Neural cell (in vitro differentiated cells): ENCODE measurements around the gene HDAC1. TPM values are rescaled to one million over a fixed set of nuclear protein-coding genes. Genes with fewer than 3 reads are reported as not detected.

Experiments
- H2AFZ ChIP-seq: fragments of 200-600, 300-800 bp; sonication (generic), shearing (Covaris generic); 2 replicates; pipeline ENCODE4 v1.6.0; 2014; ENCODE audit warnings: low read depth, mild to moderate bottlenecking, antibody characterized with exemption, low read length, moderate library complexity
- H3F3A ChIP-seq: fragments of 200-600 bp; shearing (Covaris generic); 2 replicates; pipeline ENCODE4 v1.6.1; 2016; ENCODE audit warnings: mild to moderate bottlenecking, moderate library complexity, mixed read lengths, antibody characterized with exemption, low read length; ENCODE audit not compliant: insufficient read depth, poor library complexity, severe bottlenecking
- H3K27ac ChIP-seq: fragments of 200-600, 300-800 bp; sonication (generic), shearing (Covaris generic); 2 replicates; pipeline ENCODE4 v1.5.1; 2014; ENCODE audit warnings: mild to moderate bottlenecking, low read length, moderate library complexity
- H3K27me3 ChIP-seq: fragments of 300-800, 200-600 bp; sonication (generic), shearing (Covaris generic); 2 replicates; pipeline ENCODE4 v1.6.0; 2014; ENCODE audit warnings: mild to moderate bottlenecking, low read depth, low read length, moderate library complexity; ENCODE audit not compliant: insufficient read depth
- H3K36me3 ChIP-seq: fragments of 300-800, 200-600 bp; sonication (generic), shearing (Covaris generic); 2 replicates; pipeline ENCODE4 v1.5.1; 2014; ENCODE audit warnings: mild to moderate bottlenecking, antibody characterized with exemption, low read length, moderate library complexity; ENCODE audit not compliant: insufficient read depth
- H3K4me2 ChIP-seq: fragments of 300-800, 200-600 bp; sonication (generic), shearing (Covaris generic); 2 replicates; pipeline ENCODE4 v1.6.0; 2014; ENCODE audit warnings: mild to moderate bottlenecking, low read length
- H3K4me3 ChIP-seq: fragments of 300-800, 200-600 bp; sonication (generic), shearing (Covaris generic); 2 replicates; pipeline ENCODE4 v1.5.1; 2014; ENCODE audit warnings: mild to moderate bottlenecking, low read length, moderate library complexity
- H3K79me2 ChIP-seq: fragments of 200-600 bp; shearing (Covaris generic); replicated peaks from 2 replicates; pipeline ENCODE4 v1.6.0; 2014; ENCODE audit warnings: mild to moderate bottlenecking, low read length, moderate library complexity; ENCODE audit not compliant: insufficient read depth
- H3K9ac ChIP-seq: fragments of 300-800, 200-600 bp; sonication (generic), shearing (Covaris generic); 2 replicates; pipeline ENCODE4 v1.6.1; 2016; ENCODE audit warnings: mild to moderate bottlenecking, low read length, mixed read lengths
- H3K9me2 ChIP-seq: fragments of 200-600 bp; shearing (Covaris generic); 2 replicates; pipeline ENCODE4 v1.6.1; 2016; ENCODE audit warnings: mild to moderate bottlenecking, low read length, mixed read lengths; ENCODE audit not compliant: insufficient read depth
- H3K9me3 ChIP-seq: fragments of 200-600, 300-800 bp; sonication (generic), shearing (Covaris generic); 2 replicates; pipeline ENCODE4 v1.6.1; 2016; ENCODE audit warnings: mild to moderate bottlenecking, mixed run types, low read length, moderate library complexity, mixed read lengths
- H4K20me1 ChIP-seq: fragments of 200-600 bp; shearing (Covaris generic); 2 replicates; pipeline ENCODE4 v1.6.1; 2016; ENCODE audit warnings: mild to moderate bottlenecking, mixed run types; ENCODE audit not compliant: insufficient read depth
- EP300 ChIP-seq: fragments of 450-650 bp; conservative IDR thresholded peaks from 2 replicates; pipeline ENCODE4 v1.6.1; 2014; ENCODE audit warnings: antibody characterized with exemption, mild to moderate bottlenecking, moderate library complexity; ENCODE audit not compliant: poor library complexity, severe bottlenecking
- EZH2 ChIP-seq: fragments of 200-600, 300-800 bp; shearing (Covaris generic), sonication (generic); IDR thresholded peaks from 2 replicates; pipeline ENCODE4 v1.6.1; 2014; ENCODE audit warnings: antibody characterized with exemption, low read length, borderline replicate concordance, mild to moderate bottlenecking; ENCODE audit not compliant: insufficient read depth, poor library complexity, severe bottlenecking
- MXI1 ChIP-seq: fragments of 450-650 bp; conservative IDR thresholded peaks from 2 replicates; pipeline ENCODE4 v1.6.1; 2014; ENCODE audit warnings: antibody characterized with exemption, mild to moderate bottlenecking; ENCODE audit not compliant: poor library complexity, severe bottlenecking
- POLR2AphosphoS5 ChIP-seq: IDR thresholded peaks from 2 replicates; pipeline ENCODE4 v1.6.1; 2012
- RAD21 ChIP-seq: fragments of 450-650 bp; conservative IDR thresholded peaks from 2 replicates; pipeline ENCODE4 v1.6.1; 2014; ENCODE audit warnings: antibody characterized with exemption, mild to moderate bottlenecking, moderate library complexity
- SMC3 ChIP-seq: fragments of 450-650 bp; conservative IDR thresholded peaks from 2 replicates; pipeline ENCODE4 v1.6.1; 2014; ENCODE audit warnings: antibody characterized with exemption, mild to moderate bottlenecking, moderate library complexity; ENCODE audit not compliant: poor library complexity
- TAF1 ChIP-seq: IDR thresholded peaks from 2 replicates; pipeline ENCODE4 v1.6.1; 2012; ENCODE audit warnings: low read depth
- polyA plus RNA-seq: library from polyadenylated mRNA; depleted of rRNA; stranded (reverse); fragments of >200 nt; gene quantifications from 2 replicates; pipeline ENCODE4 v1.2.3, GENCODE V29; 2014
- TF ChIP-seq, protein P1 (sequence below): fragments of 450-650 bp; IDR thresholded peaks from 2 replicates; pipeline ENCODE4 v1.5.1; 2014; ENCODE audit warnings: antibody characterized with exemption, mild to moderate bottlenecking, moderate library complexity; ENCODE audit not compliant: poor library complexity, severe bottlenecking
- TF ChIP-seq, protein P2 (sequence below): IDR thresholded peaks from 2 replicates; pipeline ENCODE4 v1.6.1; 2012; ENCODE audit warnings: borderline replicate concordance

The HDAC1 gene
- polyA plus RNA-seq, 1 donor from 2014 or later = 60.8 TPM

DNA sequence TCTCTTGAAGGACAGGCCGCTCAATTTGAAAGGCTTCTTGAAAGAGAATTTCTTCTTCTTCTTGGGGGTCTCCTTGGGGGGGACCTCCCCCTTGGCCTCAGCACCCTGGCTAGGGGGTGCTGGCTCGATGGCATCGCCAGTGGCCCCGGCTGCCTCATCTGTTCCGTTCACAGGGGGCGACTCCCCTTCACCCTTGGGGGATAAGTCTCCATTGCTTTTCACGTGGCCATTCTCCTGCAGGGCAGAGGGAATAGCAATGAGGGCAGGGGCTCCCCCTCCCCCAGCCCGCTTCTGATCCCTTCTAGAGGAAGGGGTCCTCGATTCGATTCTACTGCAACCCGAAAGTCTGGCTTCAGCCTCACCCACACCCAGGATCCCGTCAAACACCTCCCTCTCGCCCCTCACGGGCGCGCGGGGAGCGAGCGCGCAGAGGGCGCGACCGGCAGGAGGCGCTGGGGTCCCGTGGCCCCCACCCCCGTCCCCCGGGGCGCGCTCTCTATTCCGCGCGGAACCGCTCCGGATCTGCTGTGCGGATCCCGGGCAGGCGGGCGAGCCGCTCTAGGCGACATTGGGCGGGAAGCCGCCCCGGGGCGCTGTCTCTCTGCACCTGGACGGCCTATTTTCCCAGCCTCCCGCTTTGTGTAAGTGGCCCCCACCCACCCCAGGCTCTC is 43.1 kb downstream of the HDAC1 start:
- no peaks in the 10 kb centered on the region for H3K27me3 ChIP-seq
- TF ChIP-seq TAF1 (no peak), RAD21 (peak; percentile 61), MXI1 (peak; percentile 60), SMC3 (peak; percentile 71), POLR2AphosphoS5 (peak; percentile 75)
- TF ChIP-seq, protein P1, sequence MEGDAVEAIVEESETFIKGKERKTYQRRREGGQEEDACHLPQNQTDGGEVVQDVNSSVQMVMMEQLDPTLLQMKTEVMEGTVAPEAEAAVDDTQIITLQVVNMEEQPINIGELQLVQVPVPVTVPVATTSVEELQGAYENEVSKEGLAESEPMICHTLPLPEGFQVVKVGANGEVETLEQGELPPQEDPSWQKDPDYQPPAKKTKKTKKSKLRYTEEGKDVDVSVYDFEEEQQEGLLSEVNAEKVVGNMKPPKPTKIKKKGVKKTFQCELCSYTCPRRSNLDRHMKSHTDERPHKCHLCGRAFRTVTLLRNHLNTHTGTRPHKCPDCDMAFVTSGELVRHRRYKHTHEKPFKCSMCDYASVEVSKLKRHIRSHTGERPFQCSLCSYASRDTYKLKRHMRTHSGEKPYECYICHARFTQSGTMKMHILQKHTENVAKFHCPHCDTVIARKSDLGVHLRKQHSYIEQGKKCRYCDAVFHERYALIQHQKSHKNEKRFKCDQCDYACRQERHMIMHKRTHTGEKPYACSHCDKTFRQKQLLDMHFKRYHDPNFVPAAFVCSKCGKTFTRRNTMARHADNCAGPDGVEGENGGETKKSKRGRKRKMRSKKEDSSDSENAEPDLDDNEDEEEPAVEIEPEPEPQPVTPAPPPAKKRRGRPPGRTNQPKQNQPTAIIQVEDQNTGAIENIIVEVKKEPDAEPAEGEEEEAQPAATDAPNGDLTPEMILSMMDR = peak; percentile 85
- TF ChIP-seq, protein P2, sequence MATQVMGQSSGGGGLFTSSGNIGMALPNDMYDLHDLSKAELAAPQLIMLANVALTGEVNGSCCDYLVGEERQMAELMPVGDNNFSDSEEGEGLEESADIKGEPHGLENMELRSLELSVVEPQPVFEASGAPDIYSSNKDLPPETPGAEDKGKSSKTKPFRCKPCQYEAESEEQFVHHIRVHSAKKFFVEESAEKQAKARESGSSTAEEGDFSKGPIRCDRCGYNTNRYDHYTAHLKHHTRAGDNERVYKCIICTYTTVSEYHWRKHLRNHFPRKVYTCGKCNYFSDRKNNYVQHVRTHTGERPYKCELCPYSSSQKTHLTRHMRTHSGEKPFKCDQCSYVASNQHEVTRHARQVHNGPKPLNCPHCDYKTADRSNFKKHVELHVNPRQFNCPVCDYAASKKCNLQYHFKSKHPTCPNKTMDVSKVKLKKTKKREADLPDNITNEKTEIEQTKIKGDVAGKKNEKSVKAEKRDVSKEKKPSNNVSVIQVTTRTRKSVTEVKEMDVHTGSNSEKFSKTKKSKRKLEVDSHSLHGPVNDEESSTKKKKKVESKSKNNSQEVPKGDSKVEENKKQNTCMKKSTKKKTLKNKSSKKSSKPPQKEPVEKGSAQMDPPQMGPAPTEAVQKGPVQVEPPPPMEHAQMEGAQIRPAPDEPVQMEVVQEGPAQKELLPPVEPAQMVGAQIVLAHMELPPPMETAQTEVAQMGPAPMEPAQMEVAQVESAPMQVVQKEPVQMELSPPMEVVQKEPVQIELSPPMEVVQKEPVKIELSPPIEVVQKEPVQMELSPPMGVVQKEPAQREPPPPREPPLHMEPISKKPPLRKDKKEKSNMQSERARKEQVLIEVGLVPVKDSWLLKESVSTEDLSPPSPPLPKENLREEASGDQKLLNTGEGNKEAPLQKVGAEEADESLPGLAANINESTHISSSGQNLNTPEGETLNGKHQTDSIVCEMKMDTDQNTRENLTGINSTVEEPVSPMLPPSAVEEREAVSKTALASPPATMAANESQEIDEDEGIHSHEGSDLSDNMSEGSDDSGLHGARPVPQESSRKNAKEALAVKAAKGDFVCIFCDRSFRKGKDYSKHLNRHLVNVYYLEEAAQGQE = no peak
- peaks cover 34% of the 10 kb centered on the region for H3K79me2 ChIP-seq
- H3K9me2 ChIP-seq = no peaks in the 10 kb centered on the region
- no peak overlapping the region for H2AFZ ChIP-seq
- peak overlapping the region; percentile 99 for H3K9ac ChIP-seq
- H4K20me1 ChIP-seq = peaks cover 22% of the 10 kb centered on the region
- peak overlapping the region; percentile 87 for H3K27ac ChIP-seq
- peak overlapping the region; percentile 100 for H3K4me3 ChIP-seq
- peak overlapping the region; percentile 99 for H3K4me2 ChIP-seq
- peaks cover 6% of the 10 kb centered on the region for H3K36me3 ChIP-seq
- no peaks in the 10 kb centered on the region for H3K9me3 ChIP-seq
- H3F3A ChIP-seq = no peaks in the 10 kb centered on the region

DNA sequence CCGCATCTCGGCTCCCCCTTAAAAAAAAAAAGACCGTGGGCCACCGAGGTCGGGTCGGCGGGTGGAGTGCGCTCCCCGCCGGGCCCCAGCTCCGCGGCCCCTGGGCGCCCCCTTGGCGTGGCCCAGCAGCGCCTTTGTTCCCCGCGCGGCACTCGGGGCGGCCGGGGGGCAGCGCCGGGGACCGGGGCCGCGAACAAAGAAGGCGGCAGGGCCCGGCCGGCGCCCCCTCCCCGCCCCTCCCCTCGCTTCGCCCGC is 43.6 kb downstream of the HDAC1 start:
- H3K9me3 ChIP-seq = no peaks in the 10 kb centered on the region
- H3K27ac ChIP-seq = peak overlapping the region; percentile 87
- no peaks in the 10 kb centered on the region for H3F3A ChIP-seq
- peak overlapping the region; percentile 100 for H3K4me3 ChIP-seq
- TF ChIP-seq EZH2 = no peak
- TF ChIP-seq EP300 = no peak
- TF ChIP-seq, protein P2 = no peak
- no peak for TF ChIP-seq SMC3
- TF ChIP-seq TAF1 = no peak
- TF ChIP-seq POLR2AphosphoS5 = no peak
- no peak for TF ChIP-seq MXI1
- TF ChIP-seq RAD21 = no peak
- TF ChIP-seq, protein P1 = no peak
- no peak overlapping the region for H3K4me2 ChIP-seq
- no peaks in the 10 kb centered on the region for H3K9me2 ChIP-seq
- no peaks in the 10 kb centered on the region for H3K27me3 ChIP-seq
- H3K36me3 ChIP-seq = peaks cover 6% of the 10 kb centered on the region
- H3K79me2 ChIP-seq = peaks cover 34% of the 10 kb centered on the region
- H4K20me1 ChIP-seq = peaks cover 22% of the 10 kb centered on the region
- H3K9ac ChIP-seq = peak overlapping the region; percentile 99
- no peak overlapping the region for H2AFZ ChIP-seq
